Activated naive CD8-positive, alpha-beta T cell treated with anti-CD3 and anti-CD28 coated beads, Interleukin-2, amount 10 ng/mL, durations not matched to agents 7 days and 5 days (primary cell): Measurements from ENCODE around the gene COL4A2. TPM values are rescaled to one million over a fixed set of nuclear protein-coding genes. Genes with fewer than 3 reads are reported as not detected.

ENCODE experiments used
- ATAC-seq: fragments of 150-1000 bp; cut with Tn5 transposase; one replicate; pipeline ENCODE4 v1.10.0; 2021; ENCODE audit warnings: low read depth, moderate library complexity
- POLR2A ChIA-PET: fragments of 350-600 bp; sonication (Branson Sonifier 250); formaldehyde crosslinking; loops from one replicate; lab custom pipeline; 2021; ENCODE audit warnings: antibody characterized with exemption; lab: Charles Lee
- DNase-seq: peaks from one replicate; pipeline ENCODE4 v3.0.0; 2021
- H3K27ac Mint-ChIP-seq: one replicate; pipeline ENCODE4 v1.8.0; 2022; ENCODE audit warnings: mild to moderate bottlenecking, mixed read lengths
- H3K27me3 Mint-ChIP-seq: one replicate; pipeline ENCODE4 v1.8.0; 2022; ENCODE audit warnings: mild to moderate bottlenecking, moderate library complexity, mixed read lengths
- H3K36me3 Mint-ChIP-seq: one replicate; pipeline ENCODE4 v1.8.0; 2021; ENCODE audit warnings: mild to moderate bottlenecking, mixed read lengths
- H3K4me1 Mint-ChIP-seq: one replicate; pipeline ENCODE4 v1.8.0; 2021; ENCODE audit warnings: mixed read lengths
- H3K4me3 Mint-ChIP-seq: one replicate; pipeline ENCODE4 v1.8.0; 2022; ENCODE audit warnings: mild to moderate bottlenecking, moderate library complexity, mixed read lengths
- H3K9me3 Mint-ChIP-seq: one replicate; pipeline ENCODE4 v1.8.0; 2021; ENCODE audit warnings: mixed read lengths
- total RNA-seq, 2 experiments: library from RNA; stranded (reverse); gene quantifications; one replicate each; pipeline ENCODE4 v1.2.3, GENCODE V29; 2021

The COL4A2 gene
- total RNA-seq, 2 experiments from 2014 or later = not detected

GRCh38 chr13:110342474-110342873, 35.4 kb downstream of the COL4A2 start:
- H3K9me3 Mint-ChIP-seq = no peaks in the 10 kb centered on the region
- H3K4me1 Mint-ChIP-seq = peaks cover 12% of the 10 kb centered on the region
- DNase-seq = no peak
- H3K27me3 Mint-ChIP-seq = peaks cover 19% of the 10 kb centered on the region
- H3K36me3 Mint-ChIP-seq = no peaks in the 10 kb centered on the region
- POLR2A ChIA-PET = no interaction called here
- no peak overlapping the region for H3K4me3 Mint-ChIP-seq
- no peak for ATAC-seq
- no peak overlapping the region for H3K27ac Mint-ChIP-seq

GRCh38 chr13:110343241-110343865, 36.3 kb downstream of the COL4A2 start:
- peaks cover 18% of the 10 kb centered on the region for H3K27me3 Mint-ChIP-seq
- POLR2A ChIA-PET = no interaction called here
- ATAC-seq (no peak), DNase-seq (no peak)
- H3K4me3 Mint-ChIP-seq = no peak overlapping the region
- H3K27ac Mint-ChIP-seq = no peak overlapping the region
- no peaks in the 10 kb centered on the region for H3K36me3 Mint-ChIP-seq
- peaks cover 12% of the 10 kb centered on the region for H3K4me1 Mint-ChIP-seq
- no peaks in the 10 kb centered on the region for H3K9me3 Mint-ChIP-seq

- Mint-ChIP-seq H3K9me3 (no peaks in the 10 kb centered on the region), H3K27me3 (peaks cover 17% of the 10 kb centered on the region), H3K4me1 (peaks cover 12% of the 10 kb centered on the region), H3K4me3 (no peak overlapping the region), H3K27ac (no peak overlapping the region), H3K36me3 (no peaks in the 10 kb centered on the region)
- ATAC-seq (no peak), DNase-seq (no peak)
- POLR2A ChIA-PET = no interaction called here
These were observed 37.2 kb downstream of the COL4A2 start for GRCh38 chr13:110344320-110344719.

- DNase-seq (no peak), ATAC-seq (no peak)
- H3K4me1 Mint-ChIP-seq = peaks cover 11% of the 10 kb centered on the region
- H3K9me3 Mint-ChIP-seq = no peaks in the 10 kb centered on the region
- no peak overlapping the region for H3K27ac Mint-ChIP-seq
- no peak overlapping the region for H3K4me3 Mint-ChIP-seq
- POLR2A ChIA-PET = no interaction called here
- peaks cover 19% of the 10 kb centered on the region for H3K27me3 Mint-ChIP-seq
- H3K36me3 Mint-ChIP-seq = no peaks in the 10 kb centered on the region
These were observed 38.2 kb downstream of the COL4A2 start for GRCh38 chr13:110345266-110345665.

- peaks cover 7% of the 10 kb centered on the region for H3K4me1 Mint-ChIP-seq
- no peak overlapping the region for H3K4me3 Mint-ChIP-seq
- H3K9me3 Mint-ChIP-seq = no peaks in the 10 kb centered on the region
- ATAC-seq = no peak
- POLR2A ChIA-PET = no interaction called here
- no peak overlapping the region for H3K27ac Mint-ChIP-seq
- peaks cover 19% of the 10 kb centered on the region for H3K27me3 Mint-ChIP-seq
- no peak for DNase-seq
- no peaks in the 10 kb centered on the region for H3K36me3 Mint-ChIP-seq
These were observed 38.6 kb downstream of the COL4A2 start for GRCh38 chr13:110345701-110346100.

- H3K27me3 Mint-ChIP-seq = peaks cover 14% of the 10 kb centered on the region
- no peaks in the 10 kb centered on the region for H3K4me1 Mint-ChIP-seq
- no peak overlapping the region for H3K27ac Mint-ChIP-seq
- H3K36me3 Mint-ChIP-seq = no peaks in the 10 kb centered on the region
- no peak for ATAC-seq
- no peak overlapping the region for H3K4me3 Mint-ChIP-seq
- H3K9me3 Mint-ChIP-seq = no peaks in the 10 kb centered on the region
- POLR2A ChIA-PET = no interaction called here
- DNase-seq = no peak
These were observed 39.6 kb downstream of the COL4A2 start for GRCh38 chr13:110346661-110347067.

GRCh38 chr13:110347088-110347487, 40.0 kb downstream of the COL4A2 start:
- Mint-ChIP-seq H3K9me3 (no peaks in the 10 kb centered on the region), H3K36me3 (no peaks in the 10 kb centered on the region), H3K27me3 (peaks cover 11% of the 10 kb centered on the region), H3K27ac (no peak overlapping the region), H3K4me3 (no peak overlapping the region), H3K4me1 (no peaks in the 10 kb centered on the region)
- no peak for ATAC-seq
- no peak for DNase-seq
- POLR2A ChIA-PET = no interaction called here

- Mint-ChIP-seq H3K4me3 (no peak overlapping the region), H3K9me3 (no peaks in the 10 kb centered on the region), H3K36me3 (no peaks in the 10 kb centered on the region), H3K27ac (no peak overlapping the region), H3K4me1 (no peaks in the 10 kb centered on the region), H3K27me3 (peaks cover 8% of the 10 kb centered on the region)
- no peak for ATAC-seq
- POLR2A ChIA-PET = no interaction called here
- no peak for DNase-seq
These were observed 40.6 kb downstream of the COL4A2 start for GRCh38 chr13:110347535-110348308.

GRCh38 chr13:110348309-110349105, 41.4 kb downstream of the COL4A2 start:
- no peak for ATAC-seq
- DNase-seq = no peak
- POLR2A ChIA-PET = no interaction called here
- no peaks in the 10 kb centered on the region for H3K4me1 Mint-ChIP-seq
- no peaks in the 10 kb centered on the region for H3K36me3 Mint-ChIP-seq
- H3K4me3 Mint-ChIP-seq = no peak overlapping the region
- H3K9me3 Mint-ChIP-seq = no peaks in the 10 kb centered on the region
- H3K27ac Mint-ChIP-seq = no peak overlapping the region
- peaks cover 8% of the 10 kb centered on the region for H3K27me3 Mint-ChIP-seq

- POLR2A ChIA-PET = no interaction called here
- no peak overlapping the region for H3K27ac Mint-ChIP-seq
- no peak for DNase-seq
- no peak overlapping the region for H3K4me3 Mint-ChIP-seq
- no peaks in the 10 kb centered on the region for H3K36me3 Mint-ChIP-seq
- ATAC-seq = no peak
- no peaks in the 10 kb centered on the region for H3K4me1 Mint-ChIP-seq
- no peaks in the 10 kb centered on the region for H3K9me3 Mint-ChIP-seq
- H3K27me3 Mint-ChIP-seq = peaks cover 8% of the 10 kb centered on the region
These were observed 42.2 kb downstream of the COL4A2 start for GRCh38 chr13:110349239-110349638.

- POLR2A ChIA-PET = no interaction called here
- no peak overlapping the region for H3K27ac Mint-ChIP-seq
- no peaks in the 10 kb centered on the region for H3K9me3 Mint-ChIP-seq
- H3K4me1 Mint-ChIP-seq = no peaks in the 10 kb centered on the region
- H3K36me3 Mint-ChIP-seq = no peaks in the 10 kb centered on the region
- ATAC-seq = no peak
- H3K4me3 Mint-ChIP-seq = no peak overlapping the region
- DNase-seq = no peak
- H3K27me3 Mint-ChIP-seq = peaks cover 8% of the 10 kb centered on the region
These were observed 43.0 kb downstream of the COL4A2 start for GRCh38 chr13:110350049-110350448.

- H3K4me1 Mint-ChIP-seq = no peaks in the 10 kb centered on the region
- POLR2A ChIA-PET = no interaction called here
- no peak overlapping the region for H3K27ac Mint-ChIP-seq
- H3K9me3 Mint-ChIP-seq = no peaks in the 10 kb centered on the region
- peaks cover 8% of the 10 kb centered on the region for H3K27me3 Mint-ChIP-seq
- DNase-seq (no peak), ATAC-seq (no peak)
- H3K4me3 Mint-ChIP-seq = no peak overlapping the region
- no peaks in the 10 kb centered on the region for H3K36me3 Mint-ChIP-seq
These were observed 43.4 kb downstream of the COL4A2 start for GRCh38 chr13:110350509-110350908.

GRCh38 chr13:110351636-110352420, 44.7 kb downstream of the COL4A2 start:
- POLR2A ChIA-PET = no interaction called here
- no peaks in the 10 kb centered on the region for H3K9me3 Mint-ChIP-seq
- peak overlapping the region; percentile 4 for H3K27ac Mint-ChIP-seq
- H3K36me3 Mint-ChIP-seq = no peaks in the 10 kb centered on the region
- no peak for DNase-seq
- H3K4me1 Mint-ChIP-seq = no peaks in the 10 kb centered on the region
- H3K27me3 Mint-ChIP-seq = peaks cover 8% of the 10 kb centered on the region
- no peak for ATAC-seq
- no peak overlapping the region for H3K4me3 Mint-ChIP-seq
